NCI-H2171 treated with DMSO at 0.1 percent for 48 hours (cell line): ENCODE results near the gene ACTN2.
"Not testable (repeated sequence)": the region's sequence is repeated elsewhere in the genome, so short reads cannot be mapped to it uniquely, and the experiment has no call there.

Experiments
- DNase-seq: peaks from one replicate; lab custom pipeline; 2025; lab: John Stamatoyannopoulos, UW

The ACTN2 gene

DNA sequence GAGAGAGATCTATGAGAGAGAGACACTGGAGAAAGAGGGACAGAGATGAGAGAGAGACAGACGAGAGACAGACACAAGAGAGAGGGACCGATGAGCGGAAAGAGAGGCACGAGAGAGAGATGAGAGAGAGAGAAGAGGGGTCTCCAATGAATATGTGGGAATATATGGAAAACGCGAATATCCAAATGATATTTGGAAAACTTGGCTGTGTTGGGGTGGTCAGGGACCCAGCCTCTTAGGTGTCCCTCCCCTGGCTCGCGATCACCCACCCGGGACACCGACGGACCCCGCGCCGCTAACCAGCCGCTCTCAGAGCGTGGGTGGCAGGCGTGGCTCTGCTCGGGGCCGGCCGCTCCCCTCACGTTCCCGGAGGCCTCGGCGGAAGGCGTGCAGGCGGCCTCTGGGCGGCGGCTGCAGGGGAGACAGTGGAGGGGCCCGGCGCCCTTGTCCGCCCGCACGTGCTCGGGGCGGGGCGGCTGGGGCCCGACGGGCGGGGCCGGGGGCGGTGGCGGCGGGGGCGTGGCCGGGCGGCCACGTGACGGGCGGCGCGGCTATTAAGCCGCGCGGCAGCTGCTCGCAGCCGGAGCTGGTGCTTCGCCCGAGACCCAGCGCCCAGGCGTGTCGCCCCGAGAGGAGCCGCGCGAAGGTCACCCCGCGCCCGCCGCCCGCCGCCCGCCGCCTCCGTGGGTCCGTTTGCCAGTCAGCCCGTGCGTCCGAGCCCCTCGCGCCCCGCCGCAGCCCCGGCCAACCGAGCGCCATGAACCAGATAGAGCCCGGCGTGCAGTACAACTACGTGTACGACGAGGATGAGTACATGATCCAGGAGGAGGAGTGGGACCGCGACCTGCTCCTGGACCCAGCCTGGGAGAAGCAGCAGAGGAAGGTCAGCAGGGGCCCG, at the start of gene ACTN2:
Gene ACTN2 (plus strand): TSS at position 583 of the 898 bp plus-strand sequence. CDS start 175 bp downstream, at position 758.
- peak; percentile 27 for DNase-seq

DNA sequence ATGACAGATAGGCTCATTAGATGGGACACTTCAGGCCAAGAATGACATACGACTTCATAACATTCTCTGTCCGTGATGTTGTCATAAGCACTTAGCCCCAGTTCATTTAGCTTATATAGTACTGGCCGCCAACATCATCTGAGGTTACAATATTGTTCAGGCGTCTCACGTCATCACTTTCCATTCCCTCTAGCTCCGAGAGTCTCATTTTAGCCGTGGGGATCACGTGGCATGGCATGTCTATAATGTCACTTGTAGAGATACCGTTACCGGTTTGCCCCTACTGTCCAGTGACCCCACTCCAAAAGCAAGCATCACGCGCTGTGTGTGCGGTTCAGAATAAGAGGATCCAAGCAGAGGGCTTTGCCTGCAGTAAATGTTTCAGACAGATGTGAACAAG, 47.4 kb upstream of the ACTN2 start:
- no peak for DNase-seq

DNA sequence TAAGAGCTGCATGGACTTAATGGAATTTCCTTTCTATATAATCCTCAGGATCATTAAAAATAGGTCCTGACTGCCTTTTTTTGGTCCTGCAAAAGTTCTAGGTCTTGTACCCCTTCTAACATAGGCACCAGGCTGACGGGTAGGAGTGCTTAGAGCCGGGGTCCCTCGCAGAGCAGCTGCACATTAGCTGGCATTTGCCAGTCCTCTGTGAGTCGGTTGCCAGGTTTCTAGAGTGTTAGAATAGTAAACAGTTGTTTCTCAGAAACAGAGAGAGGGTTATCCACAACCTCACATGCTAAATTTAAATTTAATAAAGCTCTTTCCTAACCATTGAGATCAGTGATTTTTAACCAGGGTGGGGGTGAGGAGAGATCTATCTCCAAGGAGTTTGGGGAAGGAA, 46.6 kb upstream of the ACTN2 start:
- DNase-seq: no peak

DNA sequence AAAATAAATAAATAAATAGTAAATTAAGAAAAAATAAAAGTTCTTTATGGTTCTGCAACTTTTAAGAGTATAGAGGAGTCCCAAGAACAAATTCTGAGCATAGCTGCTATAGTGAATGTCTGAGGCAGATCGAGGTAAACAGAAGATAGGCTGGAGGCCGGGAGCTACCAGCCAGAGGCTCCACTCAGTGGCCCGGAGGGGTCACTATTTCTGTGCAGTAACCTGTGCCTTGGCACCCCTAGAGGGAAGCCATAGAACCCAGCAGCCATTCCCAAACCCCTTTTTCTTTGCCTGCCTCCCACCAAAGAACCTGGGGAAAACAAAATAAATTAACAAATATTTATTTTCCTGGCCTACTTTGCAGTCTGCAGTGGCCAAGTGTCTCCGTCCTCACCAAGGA, 43.5 kb upstream of the ACTN2 start:
- no peak for DNase-seq

DNA sequence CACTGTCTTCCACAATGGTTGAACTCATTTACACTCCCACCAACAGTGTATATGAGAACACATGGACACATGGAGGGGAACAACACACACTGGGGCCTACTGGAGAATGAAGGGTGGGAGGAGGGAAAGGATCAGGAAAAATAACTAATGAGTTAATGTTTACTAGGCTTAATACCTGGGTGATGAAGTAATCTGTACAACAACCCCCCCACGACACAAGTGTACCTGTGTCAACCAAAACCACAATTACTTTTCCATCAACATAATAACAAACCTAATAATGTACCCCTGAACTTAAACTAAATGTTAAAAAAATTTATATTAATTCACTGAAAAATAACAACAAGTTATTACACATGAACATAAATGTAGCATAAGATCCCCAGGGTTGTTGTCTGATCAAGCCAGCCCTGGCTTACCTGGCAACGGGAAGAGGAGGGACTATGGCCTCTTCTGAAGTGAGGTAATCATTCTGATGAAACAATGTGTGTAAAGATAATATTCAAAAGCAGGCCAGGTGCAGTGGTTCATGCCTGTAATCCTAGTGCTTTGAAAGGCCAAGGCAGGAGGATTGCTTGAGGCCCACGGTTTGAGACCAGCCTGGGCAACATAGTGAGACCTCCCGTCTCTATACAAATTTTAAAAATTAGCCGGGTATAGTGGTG, 41.2 kb upstream of the ACTN2 start:
- no peak for DNase-seq

DNA sequence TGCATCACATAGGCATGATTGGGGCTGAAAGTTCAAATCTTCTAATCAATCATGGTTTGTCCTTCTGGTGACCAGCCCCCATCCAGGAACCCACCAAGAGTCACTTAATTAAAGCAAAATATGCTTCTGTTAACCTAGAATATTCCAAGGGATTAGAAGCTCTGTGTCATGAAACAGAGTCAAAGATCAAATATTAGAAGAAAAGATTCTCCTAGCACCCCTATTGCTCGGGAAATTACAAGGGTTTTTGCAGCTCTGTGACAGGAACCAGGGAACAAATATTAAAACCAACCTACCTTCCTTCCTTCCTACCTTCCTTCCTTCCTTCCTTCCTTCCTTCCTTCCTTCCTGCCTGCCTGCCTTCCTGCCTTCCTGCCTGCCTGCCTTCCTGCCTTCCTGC, 31.8 kb upstream of the ACTN2 start:
- DNase-seq: no peak

DNA sequence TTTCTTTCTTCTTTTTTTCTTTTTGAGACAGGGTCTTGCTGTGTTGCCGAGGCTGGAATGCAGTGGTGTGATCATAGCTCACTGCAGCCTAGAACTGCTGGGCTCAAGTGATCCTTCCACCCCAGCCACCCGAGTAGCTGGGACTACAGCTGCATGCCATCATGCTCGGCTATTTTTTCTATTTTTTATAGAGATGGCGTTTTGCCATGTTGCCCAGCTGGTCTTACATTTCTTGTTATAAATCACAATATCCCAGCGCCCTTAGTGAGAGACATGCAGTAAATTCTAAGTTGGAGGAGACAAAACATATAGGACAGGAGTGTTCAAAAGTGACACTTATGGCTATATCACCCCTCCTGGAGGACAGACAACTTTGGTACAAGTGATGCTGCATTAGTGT, 31.3 kb upstream of the ACTN2 start:
- DNase-seq: peak; percentile 66

DNA sequence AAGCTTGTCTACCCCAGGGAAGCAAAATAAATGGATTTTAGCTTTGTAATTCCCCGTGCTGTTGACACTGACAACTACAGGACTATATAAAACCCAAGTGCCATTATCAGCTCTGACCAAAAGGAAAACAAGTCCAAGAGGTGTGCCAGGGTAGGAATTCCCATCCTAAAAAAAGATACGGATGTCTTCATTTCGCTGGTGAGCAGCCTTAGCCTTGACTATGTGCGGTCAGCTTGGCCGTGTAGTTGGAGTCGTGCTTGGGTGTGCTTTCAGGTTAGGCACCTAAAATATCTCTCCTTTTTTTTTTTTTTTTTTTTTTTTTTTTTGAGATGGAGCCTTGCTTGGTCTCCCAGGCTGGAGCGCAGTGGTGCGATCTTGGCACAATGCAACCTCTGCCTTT, 28.9 kb upstream of the ACTN2 start:
- DNase-seq: no peak

DNA sequence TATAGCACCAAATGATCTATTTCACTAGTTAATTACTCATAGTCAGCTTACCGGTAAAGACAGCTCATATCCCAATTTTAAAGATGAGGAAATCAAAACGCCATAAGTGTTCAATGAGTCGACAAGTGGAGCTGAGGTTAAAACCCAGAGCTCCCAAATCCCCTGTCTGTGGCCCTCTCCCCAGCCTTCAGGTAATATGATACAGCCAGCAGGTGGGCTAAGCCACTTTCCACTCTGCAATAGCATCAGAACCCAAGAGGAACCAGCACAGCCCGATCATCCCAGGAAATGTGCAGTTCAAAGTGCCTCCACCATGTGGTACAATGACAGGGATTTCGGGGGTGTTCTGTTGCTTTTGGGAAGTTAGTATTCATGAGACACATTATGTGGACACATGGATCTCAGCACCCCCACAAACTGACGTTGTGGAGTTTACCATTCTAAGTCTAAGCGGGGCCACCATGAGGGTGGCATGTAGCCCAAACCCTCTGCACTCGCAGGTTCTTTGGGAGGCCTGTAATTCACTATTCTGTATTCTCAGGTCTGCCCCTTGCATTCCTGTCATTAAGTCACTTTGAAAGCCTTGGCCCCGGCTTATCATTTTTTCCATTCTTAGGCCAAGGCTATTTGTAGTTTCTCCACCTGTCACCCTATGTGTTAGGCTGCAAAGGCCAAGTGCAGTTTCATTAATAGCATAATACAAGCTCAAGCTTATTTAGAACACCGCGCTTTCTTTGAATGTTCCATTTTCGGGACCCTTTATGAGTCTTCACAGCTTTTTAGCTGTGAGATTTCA, 26.3 kb upstream of the ACTN2 start:
- peak; percentile 13 for DNase-seq

DNA sequence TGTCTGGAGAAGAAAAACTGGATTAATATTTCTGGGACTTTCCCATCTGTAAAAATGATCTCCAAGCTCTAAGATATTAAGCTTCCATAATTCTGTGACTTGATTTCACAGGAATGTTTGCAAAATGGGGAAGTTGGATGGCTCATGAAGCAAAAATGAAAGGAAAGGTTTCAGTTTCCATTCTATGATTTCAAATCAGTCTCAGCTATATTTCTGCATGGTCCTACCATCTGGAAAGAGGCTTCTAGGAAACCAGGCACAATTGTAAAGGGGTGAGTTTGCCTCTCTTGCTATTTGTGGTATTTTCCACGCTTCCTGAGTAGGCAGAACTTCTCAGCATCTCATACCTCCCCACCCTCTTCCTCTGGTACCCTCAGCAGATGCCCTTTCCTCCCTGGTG, 22.4 kb upstream of the ACTN2 start:
- DNase-seq: no peak

DNA sequence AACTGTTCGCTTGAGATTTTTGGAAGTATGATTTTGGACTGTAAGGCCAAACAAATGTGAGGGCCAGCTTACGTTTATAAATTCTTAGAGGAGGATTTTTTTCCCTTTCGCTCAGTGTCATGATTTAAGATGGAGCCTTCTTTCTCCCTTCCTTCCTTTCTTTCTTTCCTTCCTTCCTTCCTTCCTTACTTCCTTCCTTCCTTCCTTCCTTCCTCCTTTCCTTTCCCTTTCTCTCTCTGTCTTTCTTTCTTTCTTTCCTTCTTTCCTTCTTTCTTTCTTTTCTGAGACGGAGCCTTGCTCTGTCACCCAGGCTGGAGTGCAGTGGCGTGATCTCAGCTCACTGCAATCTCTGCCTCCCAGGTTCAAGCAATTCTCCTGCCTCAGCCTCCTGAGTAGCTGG, 17.4 kb upstream of the ACTN2 start:
- DNase-seq: not testable (repeated sequence)

DNA sequence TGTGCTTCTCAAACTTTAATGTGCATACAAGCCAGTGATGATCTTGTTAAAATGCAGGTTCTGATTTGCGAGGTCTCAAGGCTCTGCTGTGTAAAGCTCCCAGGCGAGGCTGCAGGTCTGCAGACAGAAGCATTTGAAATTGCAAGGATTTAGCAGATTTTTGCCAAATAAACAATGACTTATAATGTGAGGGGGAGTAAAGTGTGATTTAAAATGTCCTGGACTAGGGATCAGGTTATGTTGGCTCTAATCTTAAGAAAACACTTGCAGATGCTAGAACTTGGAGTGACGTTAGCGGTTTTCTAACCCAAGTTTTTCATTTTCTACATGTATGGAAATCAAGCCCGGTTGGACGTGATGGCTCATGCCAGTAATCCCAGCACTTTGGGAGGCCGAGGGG, 16.2 kb upstream of the ACTN2 start:
- DNase-seq: no peak

DNA sequence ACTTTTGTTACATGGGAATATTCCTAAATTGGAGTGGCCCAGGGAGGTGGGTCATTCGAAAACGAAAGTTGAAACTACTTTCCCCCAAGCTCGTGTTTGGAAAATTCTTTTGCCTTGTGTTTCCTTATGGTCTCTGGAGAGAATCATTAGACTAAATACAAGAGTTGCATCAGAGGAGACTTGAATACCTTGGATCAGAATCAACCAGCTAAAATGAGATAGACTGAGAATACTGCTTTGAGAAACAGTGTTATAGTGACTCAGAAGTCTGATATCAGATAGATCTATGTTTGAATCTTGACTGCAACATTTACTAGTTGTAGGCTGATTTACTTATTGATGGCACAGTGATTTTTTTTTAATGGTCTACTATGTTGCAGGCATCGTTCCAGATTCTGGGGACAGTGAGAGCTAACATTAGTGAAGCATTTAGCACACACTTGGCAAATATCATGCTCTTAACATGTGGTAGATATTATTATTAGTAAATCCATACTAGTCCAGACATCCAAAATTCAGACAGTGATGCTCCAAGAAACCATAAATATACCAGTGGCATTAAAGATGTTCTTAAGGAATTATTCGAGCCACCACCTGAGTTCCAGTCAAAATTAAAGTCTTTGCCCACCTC, 12.9 kb upstream of the ACTN2 start:
- DNase-seq: no peak

DNA sequence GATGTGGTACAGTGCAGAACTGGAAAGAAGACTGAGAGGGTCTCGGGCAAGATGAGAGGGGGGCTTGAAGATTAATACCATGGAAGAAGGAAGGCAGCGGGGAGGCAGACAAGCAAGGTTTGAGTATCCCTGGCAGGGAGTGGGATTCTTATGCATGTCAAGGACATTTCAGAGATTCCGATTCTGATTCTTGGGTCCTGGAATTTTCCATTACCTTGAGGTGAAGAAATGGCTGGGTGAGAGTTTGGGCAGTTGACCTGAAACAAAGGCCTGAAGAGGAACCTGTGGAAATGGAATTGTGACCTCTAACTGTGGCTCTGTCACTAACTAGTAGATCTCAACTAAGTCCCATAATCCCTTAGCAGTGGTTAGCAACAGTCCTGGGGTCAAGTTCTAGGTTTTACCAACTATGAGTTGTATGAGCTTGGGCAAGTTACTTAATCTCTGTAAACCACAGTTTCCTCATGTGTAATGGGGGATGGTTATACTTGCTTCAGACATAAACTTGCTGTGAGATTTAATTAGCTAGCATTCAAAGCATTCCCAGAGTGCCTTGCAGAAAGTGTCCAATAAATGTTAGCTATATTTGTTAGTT, 8.6 kb upstream of the ACTN2 start:
- no peak for DNase-seq

DNA sequence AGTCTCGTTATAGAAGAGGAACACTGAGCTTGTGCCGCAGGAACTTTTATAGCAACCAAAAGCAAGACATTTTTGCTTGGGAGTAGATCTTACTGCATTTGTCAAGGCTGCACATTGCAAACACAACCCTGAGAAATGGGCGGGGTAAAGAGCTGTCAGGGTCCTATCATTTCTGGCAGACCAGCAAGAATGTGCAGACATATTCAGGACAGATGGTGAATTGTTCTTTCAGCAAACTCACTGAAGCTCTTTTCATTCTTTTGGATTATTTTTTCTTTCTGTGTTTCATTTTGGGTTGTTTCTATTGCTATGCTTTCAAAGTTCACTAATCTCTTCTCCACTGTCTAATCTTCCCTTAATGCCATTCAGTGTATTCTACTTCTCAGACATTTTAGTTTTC, 5.1 kb upstream of the ACTN2 start:
- DNase-seq: no peak

DNA sequence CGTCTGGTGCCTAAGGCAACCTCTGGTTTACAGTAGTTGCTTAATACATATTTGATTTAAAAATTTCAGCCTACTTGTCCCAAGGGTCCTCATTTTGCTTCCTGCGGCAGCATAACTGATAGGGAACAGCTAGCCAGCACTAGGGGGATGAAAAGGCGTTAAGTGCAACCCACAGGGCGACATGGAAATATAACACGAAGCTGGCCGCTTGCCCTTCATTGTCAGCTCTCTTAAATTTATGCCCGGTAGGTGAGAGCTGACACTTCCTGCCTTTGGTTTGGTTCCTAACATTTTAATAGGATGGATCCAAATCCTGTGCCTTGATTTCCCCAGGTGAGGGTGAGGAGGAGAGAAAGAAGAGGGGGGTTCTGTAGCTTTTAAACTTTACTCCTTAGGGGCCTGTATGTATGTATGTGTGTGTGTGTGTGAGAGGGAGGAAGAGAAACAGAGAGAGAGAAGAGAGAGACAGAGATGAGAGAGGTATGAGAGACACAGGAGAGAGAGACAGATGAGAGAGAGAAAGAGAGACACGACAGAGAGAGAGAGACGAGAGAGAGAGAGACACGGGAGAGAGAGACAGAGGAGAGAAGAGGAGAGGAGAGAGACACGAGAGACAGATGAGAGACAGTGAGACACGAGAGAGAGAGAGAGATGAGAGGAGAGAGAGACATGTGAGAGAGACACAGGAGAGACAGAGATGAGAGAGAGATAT, 938 bp upstream of the ACTN2 start:
- DNase-seq: no peak

DNA sequence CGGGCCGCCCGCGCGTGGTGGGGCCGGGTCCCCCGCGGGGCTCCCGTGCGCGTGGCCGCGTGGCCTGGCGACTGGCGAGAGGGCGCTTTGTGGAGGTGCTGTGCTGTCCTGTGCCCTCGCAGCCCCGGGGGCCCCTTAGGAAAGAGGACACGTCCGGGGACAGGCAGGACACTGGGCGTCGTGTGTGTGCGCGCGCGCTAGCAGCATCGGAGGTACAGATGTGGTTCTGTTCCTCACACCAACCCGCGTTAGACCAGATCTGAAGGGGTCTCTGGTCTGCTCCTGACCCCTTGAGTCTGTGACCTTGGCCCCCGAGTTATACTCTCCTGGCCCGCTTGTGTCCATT, 489 bp downstream of the ACTN2 start:
- DNase-seq: no peak

DNA sequence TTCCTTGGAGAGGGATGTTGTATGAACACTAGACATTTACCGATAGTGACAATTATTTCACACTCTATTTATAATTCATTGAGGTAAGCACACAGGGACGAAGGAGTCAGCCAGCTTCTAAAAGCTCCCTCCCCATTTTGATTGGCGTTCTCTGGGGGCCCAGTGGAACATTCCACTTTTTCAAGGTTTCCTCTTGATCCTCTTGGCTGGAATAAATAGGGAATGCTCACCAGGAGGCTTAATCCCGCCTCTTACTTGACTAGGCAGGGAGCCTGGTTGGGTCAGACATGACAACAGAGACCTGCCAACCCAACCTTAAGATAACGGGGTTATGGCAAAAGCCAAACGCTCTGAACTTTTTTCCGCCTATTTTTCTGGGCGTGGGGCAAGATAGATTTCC, 974 bp downstream of the ACTN2 start:
- DNase-seq: no peak

DNA sequence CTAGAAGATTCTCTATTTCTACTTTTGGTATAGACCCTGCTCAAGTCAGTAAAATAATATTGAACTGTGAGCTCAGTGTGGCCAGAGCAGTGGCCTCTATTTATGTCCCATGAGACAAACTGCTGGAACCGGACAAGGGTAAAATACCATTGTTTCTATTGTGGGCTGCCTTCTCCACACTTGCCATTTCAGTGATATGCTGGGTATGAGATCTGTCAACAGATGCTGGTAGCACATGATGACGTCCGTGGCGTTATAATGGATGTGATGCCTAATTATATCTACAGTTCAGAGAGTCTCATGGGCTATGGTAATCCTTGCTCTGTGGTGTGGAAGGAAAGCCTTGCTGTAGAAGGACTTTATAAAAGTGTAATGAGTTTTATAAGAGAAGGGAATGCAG, 2.4 kb downstream of the ACTN2 start:
- DNase-seq: no peak

DNA sequence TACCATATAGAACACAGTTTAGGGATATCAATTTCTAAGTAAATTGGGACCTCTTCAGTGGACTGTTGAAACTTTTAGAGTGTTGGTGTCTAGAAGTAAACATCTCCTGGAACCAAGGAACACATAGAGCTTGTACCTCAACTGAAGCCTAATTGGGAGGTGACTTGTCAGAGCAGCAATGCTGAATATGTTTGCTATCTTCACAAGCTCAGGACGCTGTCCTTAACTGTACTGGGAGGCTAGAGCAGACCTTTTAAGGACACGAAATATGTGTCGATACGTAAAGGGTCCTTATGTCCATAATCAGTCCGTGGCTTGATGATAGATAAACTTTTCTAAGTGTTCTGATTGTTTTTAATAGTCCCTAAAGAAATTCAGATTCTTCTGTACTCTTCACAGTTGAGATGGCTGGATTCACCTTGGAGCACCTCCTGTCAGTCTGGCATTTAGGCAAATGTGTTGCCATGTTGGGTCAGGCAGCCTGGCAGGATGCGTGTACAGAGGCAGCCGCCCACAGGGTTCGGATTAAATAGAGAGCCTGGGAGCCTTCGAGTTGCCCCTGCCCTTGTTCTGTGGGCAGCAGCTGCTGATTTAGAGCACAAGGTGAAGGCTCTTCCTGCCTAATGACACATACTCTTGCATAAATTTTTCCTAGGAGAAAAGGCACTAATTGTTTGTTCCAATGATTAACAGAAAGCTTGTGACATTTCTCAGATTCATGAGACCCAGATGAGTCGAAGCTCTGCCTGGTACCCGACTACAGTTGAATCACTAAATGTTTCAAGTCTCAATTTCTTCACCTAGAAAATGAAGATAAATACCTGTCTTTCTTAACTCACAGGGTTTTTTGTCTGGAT, 3.6 kb downstream of the ACTN2 start:
- DNase-seq: no peak
